HG03439 (cell line): Measurements from ENCODE around the gene NGB.

ENCODE experiments used
- ATAC-seq: cut with Tn5 transposase; IDR thresholded peaks from one replicate; pipeline ENCODE4 v1.9.1; 2021; ENCODE audit warnings: mild to moderate bottlenecking, moderate library complexity; ENCODE audit not compliant: unreplicated experiment

NGB gene

GRCh38 chr14:77238996-77239395 is 32.0 kb downstream of the NGB start:
- ATAC-seq, result no peak

GRCh38 chr14:77238356-77238755 is 32.6 kb downstream of the NGB start:
- ATAC-seq, result no peak

GRCh38 chr14:77236814-77237213 is 34.2 kb downstream of the NGB start:
- no peak for ATAC-seq

GRCh38 chr14:77231721-77232120 is 39.3 kb downstream of the NGB start:
- no peak for ATAC-seq

GRCh38 chr14:77230914-77231313 is 40.1 kb downstream of the NGB start:
- no peak for ATAC-seq

GRCh38 chr14:77228056-77228455 is 43.0 kb downstream of the NGB start:
- ATAC-seq, result no peak

- ATAC-seq, result no peak
Observed at GRCh38 chr14:77225892-77226557, 45.0 kb downstream of the NGB start.

GRCh38 chr14:77225254-77225653 is 45.8 kb downstream of the NGB start:
- ATAC-seq, result no peak

- ATAC-seq, result no peak
Observed at GRCh38 chr14:77224212-77224611, 46.8 kb downstream of the NGB start.

- ATAC-seq, result no peak
Observed at GRCh38 chr14:77222546-77223225, 48.3 kb downstream of the NGB start.

- ATAC-seq, result no peak
Observed at GRCh38 chr14:77221241-77221871, 49.6 kb downstream of the NGB start.

GRCh38 chr14:77220246-77221017 is 50.6 kb downstream of the NGB start:
- no peak for ATAC-seq

GRCh38 chr14:77219591-77219990 is 51.4 kb downstream of the NGB start:
- no peak for ATAC-seq

- ATAC-seq, result no peak
Observed at GRCh38 chr14:77217551-77217950, 53.5 kb downstream of the NGB start.
